C4-2B (cell line): Measurements from ENCODE around the gene HID1.

Source experiments
- CTCF ChIP-seq: fragments of 450-650 bp; conservative IDR thresholded peaks from 2 replicates; pipeline ENCODE4 v1.5.1; 2017; ENCODE audit warnings: mild to moderate bottlenecking
- ZFX ChIP-seq: fragments of 450-650 bp; IDR thresholded peaks from 2 replicates; pipeline ENCODE4 v1.6.1; 2017

GRCh38 chr17:74979408-74980146 lies 7.0 kb upstream of the HID1 start:
- no peak for TF ChIP-seq CTCF
- TF ChIP-seq ZFX = no peak
